RWPE1 (cell line): Measurements from ENCODE around the gene DNAJC19.

Experiments used
- CTCF ChIA-PET: fragments of 350-600 bp; sonication (Branson Sonifier 250); formaldehyde crosslinking; extraction: SDS; loops from one replicate; lab custom pipeline; 2021; lab: Yijun Ruan, JAX
- POLR2A ChIA-PET: fragments of 400-600 bp; formaldehyde crosslinking; extraction: SDS; loops from one replicate; lab custom pipeline; 2020; ENCODE audit warnings: antibody characterized with exemption; ENCODE audit not compliant: low non-redundant PET; lab: Yijun Ruan, JAX
- DNase-seq: peaks from one replicate; pipeline ENCODE4 v3.0.0; 2012; ENCODE audit warnings: low spot score
- H3K27ac ChIP-seq: fragments of 450-650 bp; 2 replicates; pipeline ENCODE4 v1.5.1; 2017
- TF ChIP-seq, protein P1 (sequence below): fragments of 450-650 bp; conservative IDR thresholded peaks from 2 replicates; pipeline ENCODE4 v1.5.1; 2017; ENCODE audit warnings: low read depth, mild to moderate bottlenecking

Gene DNAJC19

DNA sequence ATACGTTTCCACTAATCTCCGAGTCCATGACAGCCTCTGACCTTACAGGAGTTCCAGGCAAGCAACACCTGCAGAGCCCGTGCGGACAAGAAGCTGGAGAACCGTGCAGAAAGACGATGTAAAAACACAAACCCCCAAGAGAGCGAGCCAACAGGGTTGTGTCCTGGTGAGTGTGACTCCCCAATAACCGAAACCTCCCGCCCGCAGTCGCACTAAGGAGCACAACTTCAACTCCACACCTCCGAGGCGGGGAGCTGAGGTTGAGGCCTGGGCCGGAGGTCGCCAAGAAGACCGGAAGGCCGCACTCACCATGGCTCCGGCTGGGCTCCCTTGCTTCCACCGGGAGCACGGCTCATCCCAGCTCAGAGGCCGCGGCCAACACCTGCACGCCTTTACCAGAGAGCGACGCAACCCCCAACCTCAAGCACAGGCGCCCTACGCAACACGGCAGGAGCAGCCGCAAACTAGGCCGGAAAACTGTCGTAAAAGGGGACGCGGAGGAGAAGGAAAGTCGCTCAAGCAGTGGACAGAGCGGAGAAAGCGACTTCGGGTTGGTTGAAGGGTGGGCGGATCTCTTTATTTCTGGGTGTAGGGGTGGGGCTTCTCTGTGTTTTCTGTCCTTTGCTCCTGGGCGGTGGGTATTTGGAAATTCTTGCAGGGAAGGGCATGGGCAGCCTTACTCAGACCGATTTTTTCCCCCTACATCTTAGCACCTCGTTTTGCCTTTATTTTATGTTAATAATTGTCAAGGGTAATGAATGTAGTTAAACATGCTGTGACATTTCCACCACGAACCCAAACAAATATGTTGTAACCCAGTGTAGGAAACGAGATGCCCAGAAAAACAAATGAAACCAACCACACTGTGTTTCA lies at the start of gene DNAJC19:
TSS of gene DNAJC19 (minus strand) at position 446 of the 873 bp plus-strand sequence. CDS start at position 312, 134 bp downstream.
- TF ChIP-seq, protein P1, sequence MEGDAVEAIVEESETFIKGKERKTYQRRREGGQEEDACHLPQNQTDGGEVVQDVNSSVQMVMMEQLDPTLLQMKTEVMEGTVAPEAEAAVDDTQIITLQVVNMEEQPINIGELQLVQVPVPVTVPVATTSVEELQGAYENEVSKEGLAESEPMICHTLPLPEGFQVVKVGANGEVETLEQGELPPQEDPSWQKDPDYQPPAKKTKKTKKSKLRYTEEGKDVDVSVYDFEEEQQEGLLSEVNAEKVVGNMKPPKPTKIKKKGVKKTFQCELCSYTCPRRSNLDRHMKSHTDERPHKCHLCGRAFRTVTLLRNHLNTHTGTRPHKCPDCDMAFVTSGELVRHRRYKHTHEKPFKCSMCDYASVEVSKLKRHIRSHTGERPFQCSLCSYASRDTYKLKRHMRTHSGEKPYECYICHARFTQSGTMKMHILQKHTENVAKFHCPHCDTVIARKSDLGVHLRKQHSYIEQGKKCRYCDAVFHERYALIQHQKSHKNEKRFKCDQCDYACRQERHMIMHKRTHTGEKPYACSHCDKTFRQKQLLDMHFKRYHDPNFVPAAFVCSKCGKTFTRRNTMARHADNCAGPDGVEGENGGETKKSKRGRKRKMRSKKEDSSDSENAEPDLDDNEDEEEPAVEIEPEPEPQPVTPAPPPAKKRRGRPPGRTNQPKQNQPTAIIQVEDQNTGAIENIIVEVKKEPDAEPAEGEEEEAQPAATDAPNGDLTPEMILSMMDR: no peak
- peak; percentile 90 for DNase-seq
- POLR2A ChIA-PET: no interaction called here
- peak within 1 kb of the TSS; percentile 89 for H3K27ac ChIP-seq
- CTCF ChIA-PET: interaction anchor here (0.6 kb wide), 1 partner anchor 45 kb away, joined by 4 read pairs; no protein-coding TSS in a partner anchor

DNA sequence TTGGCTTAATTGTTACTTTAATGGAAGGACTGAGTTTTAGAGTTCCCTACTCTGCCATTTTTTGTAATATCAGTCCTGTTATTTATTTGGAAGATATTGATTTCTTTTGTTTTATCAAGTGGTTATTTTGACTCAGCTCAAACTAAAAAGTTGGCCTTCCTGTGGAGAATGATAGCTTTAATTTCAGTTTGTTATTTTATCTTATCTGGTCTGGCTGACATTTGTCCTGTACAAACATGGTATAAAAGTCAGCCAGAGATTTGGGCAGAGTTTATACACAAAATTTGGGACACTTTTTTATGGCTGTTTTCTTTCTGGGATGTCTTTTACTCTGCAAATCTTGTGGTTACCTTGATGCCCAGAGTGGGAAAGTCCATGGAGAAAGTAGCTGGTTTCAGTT lies 41.4 kb upstream of the DNAJC19 start:
- no peak for DNase-seq
- ChIA-PET CTCF (no interaction called here), POLR2A (no interaction called here)
- no peak overlapping the region for H3K27ac ChIP-seq
- TF ChIP-seq, protein P1: no peak

DNA sequence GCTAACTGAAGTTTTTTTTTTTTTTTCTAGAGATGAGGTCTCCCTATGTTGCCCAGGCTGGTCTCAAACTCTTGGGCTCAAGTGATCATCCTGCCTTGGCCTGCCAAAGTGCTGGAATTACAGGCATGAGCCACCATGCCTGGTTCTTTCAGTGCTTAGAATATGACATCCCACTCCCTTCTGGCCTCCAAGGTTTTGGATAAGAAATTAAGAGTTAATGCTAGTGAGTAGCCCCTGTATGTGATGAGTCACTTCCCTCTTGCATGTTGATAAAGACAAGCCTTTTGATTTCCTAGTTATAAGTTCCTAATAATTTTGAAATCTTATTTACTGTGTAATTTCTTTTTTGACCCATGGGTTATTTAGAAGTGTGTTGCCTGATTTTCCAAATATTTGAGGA lies 35.7 kb upstream of the DNAJC19 start:
- CTCF ChIA-PET: no interaction called here
- TF ChIP-seq, protein P1: no peak
- no peak for DNase-seq
- H3K27ac ChIP-seq: no peak overlapping the region
- POLR2A ChIA-PET: no interaction called here

DNA sequence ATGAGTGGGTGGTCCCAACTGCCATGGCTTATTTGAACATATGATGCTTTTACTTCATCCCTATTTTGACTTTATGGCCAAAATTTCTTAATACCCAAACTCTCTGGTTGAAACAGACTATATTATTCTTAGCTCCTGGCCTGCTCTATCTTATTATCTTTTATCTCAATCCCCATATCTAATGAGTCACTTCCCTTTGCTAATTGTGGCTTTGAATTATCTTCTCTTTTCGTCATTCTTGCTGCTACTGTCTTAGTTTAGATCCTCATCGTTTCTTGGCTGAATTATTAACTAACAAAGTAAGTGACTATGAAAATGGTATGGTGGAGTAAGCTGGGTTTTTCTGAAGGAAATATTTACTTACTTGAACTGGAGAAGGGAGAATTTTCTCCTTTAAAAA lies 28.2 kb upstream of the DNAJC19 start:
- CTCF ChIA-PET: no interaction called here
- POLR2A ChIA-PET: no interaction called here
- TF ChIP-seq, protein P1: no peak
- H3K27ac ChIP-seq: no peak overlapping the region
- no peak for DNase-seq

DNA sequence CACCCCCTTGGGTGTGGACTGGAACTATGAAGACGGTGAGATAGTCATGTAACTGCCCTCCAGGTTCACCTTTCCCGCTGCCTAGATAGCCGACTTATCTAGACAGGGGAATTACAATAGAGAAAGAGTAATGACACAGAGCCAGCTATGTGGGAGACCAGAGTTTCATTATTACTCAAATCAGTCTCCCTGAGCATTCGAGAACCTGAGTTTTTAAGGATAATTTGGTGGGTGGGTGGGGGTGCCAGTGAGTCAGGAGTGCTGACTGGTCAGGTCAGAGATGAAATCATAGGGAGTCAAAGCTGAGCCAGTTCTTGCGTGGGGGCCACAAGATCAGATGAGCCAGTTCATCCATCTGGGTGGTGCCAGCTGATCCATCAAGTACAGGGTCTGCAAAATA lies 19.7 kb upstream of the DNAJC19 start:
- no peak overlapping the region for H3K27ac ChIP-seq
- TF ChIP-seq, protein P1: no peak
- ChIA-PET POLR2A (no interaction called here), CTCF (no interaction called here)
- no peak for DNase-seq

DNA sequence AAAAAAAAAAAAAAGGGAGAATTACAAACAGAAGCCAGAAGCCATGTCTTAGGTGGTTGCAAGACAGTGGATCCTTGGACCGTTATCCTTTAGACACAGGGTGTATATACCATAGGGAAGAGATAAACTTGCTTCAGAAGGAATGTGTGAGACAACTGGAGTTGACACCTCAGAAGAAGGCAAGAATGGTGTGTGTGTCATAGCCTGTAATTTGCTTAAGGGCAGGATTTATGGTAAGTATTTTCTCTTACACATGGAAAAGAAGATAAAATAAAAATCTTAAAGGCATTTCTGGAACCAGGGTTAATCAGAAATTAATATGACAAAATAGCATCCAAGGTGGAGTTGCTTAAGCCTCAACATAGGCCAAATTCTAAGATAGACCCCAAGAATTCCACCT lies 19.3 kb upstream of the DNAJC19 start:
- TF ChIP-seq, protein P1: no peak
- ChIA-PET POLR2A (no interaction called here), CTCF (interaction anchor here (0.6 kb wide), 1 partner anchor 1006 kb away, joined by 3 read pairs; no protein-coding TSS in a partner anchor)
- no peak for DNase-seq
- H3K27ac ChIP-seq: no peak overlapping the region
